Stimulated activated CD8-positive, alpha-beta memory T cell treated with anti-CD3 and anti-CD28 coated beads, Interleukin-4, amount 100 ng/mL, for 1 hour (primary cell): Measurements from ENCODE around the gene LMAN2.
A peak's percentile ranks its signal among the peaks of the same experiment; 100 is the strongest.

Experiments used
- DNase-seq, 2 donors: peaks; one replicate each; pipeline ENCODE4 v3.0.0-alpha.2; 2020; ENCODE audit warnings: low read depth in 2 of 2, low spot score in 1 of 2

LMAN2 gene

GRCh38 chr5:177328545-177329231, 22.8 kb downstream of the LMAN2 start:
- DNase-seq = no peak

GRCh38 chr5:177327539-177328522, 23.6 kb downstream of the LMAN2 start:
- no peak for DNase-seq

- no peak for DNase-seq
Measured at GRCh38 chr5:177325868-177326381, 25.5 kb downstream of the LMAN2 start.

GRCh38 chr5:177320879-177321278, 30.6 kb downstream of the LMAN2 start:
- no peak for DNase-seq

GRCh38 chr5:177319913-177320588, 31.4 kb downstream of the LMAN2 start:
- no peak for DNase-seq

GRCh38 chr5:177317959-177318377, 33.5 kb downstream of the LMAN2 start:
- peak in 1 of 2 donors; percentile 58 for DNase-seq

- no peak for DNase-seq
Measured at GRCh38 chr5:177316005-177316404, 35.5 kb downstream of the LMAN2 start.

GRCh38 chr5:177315411-177315810, 36.1 kb downstream of the LMAN2 start:
- no peak for DNase-seq

- DNase-seq = no peak
Measured at GRCh38 chr5:177314376-177315342, 36.8 kb downstream of the LMAN2 start.

- DNase-seq = no peak
Measured at GRCh38 chr5:177313561-177314259, 37.8 kb downstream of the LMAN2 start.

- no peak for DNase-seq
Measured at GRCh38 chr5:177312649-177313181, 38.8 kb downstream of the LMAN2 start.

GRCh38 chr5:177311723-177312648, 39.5 kb downstream of the LMAN2 start, which contains the start of gene MXD3:
Gene MXD3, minus strand, starts transcription at chr5:177311898. Its CDS starts 68 bp downstream, at chr5:177311830.
- peak; percentile 81 to 86 for DNase-seq

- no peak for DNase-seq
Measured at GRCh38 chr5:177311392-177311722, 40.1 kb downstream of the LMAN2 start.

GRCh38 chr5:177310757-177311391, 40.6 kb downstream of the LMAN2 start:
- DNase-seq = no peak

- DNase-seq = no peak
Measured at GRCh38 chr5:177310332-177310731, 41.1 kb downstream of the LMAN2 start.

GRCh38 chr5:177309351-177310191, 41.9 kb downstream of the LMAN2 start:
- DNase-seq = peak in 1 of 2 donors; percentile 43

- DNase-seq = no peak
Measured at GRCh38 chr5:177308740-177309139, 42.7 kb downstream of the LMAN2 start.
